Lung (tissue), 12 donors: ENCODE measurements around the gene CEP83. TPM values are rescaled to one million over a fixed set of nuclear protein-coding genes. Genes with fewer than 3 reads are reported as not detected.

Experiments
- ATAC-seq: fragments of 200-7000 bp; cut with Tn5 transposase; one replicate; pipeline ENCODE4 v1.9.1; 2020; ENCODE audit warnings: moderate number of reproducible peaks; ENCODE audit not compliant: insufficient read depth, low FRiP score
- DNase-seq, 3 donors: peaks; one replicate each; pipeline ENCODE4 v3.0.0-alpha.2; 2013 to 2017
- H3K27ac ChIP-seq, 2 donors: one replicate each; pipeline ENCODE4 v1.5.1; 2013; ENCODE audit warnings: mild to moderate bottlenecking in 2 of 2, moderate library complexity in 2 of 2, control low read depth in 1 of 2, inconsistent platforms in 1 of 2, low read depth in 1 of 2, low read length in 1 of 2
- H3K27me3 ChIP-seq, 3 donors: one replicate each; pipeline ENCODE4 v1.5.1; 2013; ENCODE audit warnings: low read length in 2 of 3; ENCODE audit not compliant: control insufficient read depth in 3 of 3, insufficient read depth in 3 of 3
- H3K36me3 ChIP-seq, 4 donors: one replicate each; pipeline ENCODE4 v1.5.1; 2013; ENCODE audit warnings: low read length in 4 of 4, mild to moderate bottlenecking in 1 of 4, moderate library complexity in 1 of 4; ENCODE audit not compliant: control insufficient read depth in 4 of 4, insufficient read depth in 4 of 4
- H3K4me1 ChIP-seq, 5 donors: one replicate each; pipeline ENCODE4 v1.5.1; 2013; ENCODE audit warnings: low read length in 5 of 5, mild to moderate bottlenecking in 2 of 5, moderate library complexity in 1 of 5; ENCODE audit not compliant: control insufficient read depth in 5 of 5, insufficient read depth in 5 of 5
- H3K4me3 ChIP-seq: one replicate; pipeline ENCODE4 v1.5.1; 2013; ENCODE audit warnings: mild to moderate bottlenecking, control low read depth, moderate library complexity
- H3K9ac ChIP-seq, 2 donors: one replicate each; pipeline ENCODE4 v1.5.1; 2013; ENCODE audit warnings: low read length in 2 of 2, control low read depth in 1 of 2; ENCODE audit not compliant: insufficient read depth in 1 of 2
- H3K9me3 ChIP-seq, 4 donors: one replicate each; pipeline ENCODE4 v1.5.1; 2013; ENCODE audit warnings: low read length in 3 of 4, mild to moderate bottlenecking in 1 of 4, moderate library complexity in 1 of 4; ENCODE audit not compliant: control insufficient read depth in 4 of 4, insufficient read depth in 3 of 4
- CTCF ChIP-seq: IDR thresholded peaks from 2 replicates; pipeline ENCODE4 v1.5.1; 2012; ENCODE audit warnings: mild to moderate bottlenecking; ENCODE audit errors: control extremely low read depth, extremely low read depth
- WGBS, 2 donors: extraction: QIAGEN DNeasy Blood & Tissue Kit; methylation state at CpG; one replicate each; pipeline ENCODE4 v1.1.7; 2013; 5-methylcytosine and 5-hydroxymethylcytosine counted together
- polyA plus RNA-seq, 2 donors: library from polyadenylated mRNA; stranded (reverse); fragments of 200-250 nt; gene quantifications; one replicate each; pipeline ENCODE4 v1.2.1, GENCODE V29; 2013
- total RNA-seq, 2 donors: library from RNA; depleted of rRNA in 1 of 2; stranded (reverse); fragments of >200 nt in 1 of 2; gene quantifications; one replicate each; pipeline ENCODE4 v1.2.1, GENCODE V29; 2014 to 2021
- donor health status: control.
- donor health status: control.
- donor health status: Bipolar disorder and iron deficiency.
- donor health status: healthy.
- donor health status: DM: yes; HTN: yes; CAD: no.

CEP83 gene
- total and polyA plus RNA-seq, 4 donors, result 5.2 to 43.6 (median 20.1) TPM

DNA sequence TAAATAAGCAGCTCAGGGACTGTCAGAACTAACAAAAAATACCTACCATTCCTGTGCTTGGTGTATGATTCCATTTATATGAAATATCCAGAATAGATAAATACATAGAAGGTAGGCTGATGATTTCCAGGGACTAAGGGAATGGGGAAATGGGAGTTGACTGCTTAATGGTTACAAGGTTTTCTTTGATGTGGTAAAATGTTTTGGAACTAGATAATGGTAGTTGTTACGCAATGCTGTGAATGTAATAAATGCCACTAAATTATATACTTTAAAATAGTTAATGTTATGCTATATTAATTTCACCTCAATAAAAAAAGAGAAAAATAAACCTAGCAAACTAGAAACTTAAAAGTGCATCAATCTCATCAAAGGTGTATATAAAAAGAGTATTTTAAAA is 41.1 kb downstream of the CEP83 start:
- Histone ChIP-seq H3K27me3 (no peaks in the 10 kb centered on the region), H3K4me3 (no peak overlapping the region), H3K36me3 (no peaks in the 10 kb centered on the region), H3K9me3 (peaks cover 2 to 12% (median 7%) of the 10 kb centered on the region in 4 donors), H3K9ac (no peak overlapping the region), H3K27ac (no peak overlapping the region), H3K4me1 (no peaks in the 10 kb centered on the region)
- TF ChIP-seq CTCF, result no peak
- 97 to 98% methylated on average over 1 of the region's 1 CpG for WGBS, 2 donors
- no peak for DNase-seq
- ATAC-seq, result no peak

GRCh38 chr12:94416613-94417012 is 43.1 kb downstream of the CEP83 start:
- no peaks in the 10 kb centered on the region for H3K4me1 ChIP-seq
- WGBS, 2 donors, result 95 to 96% methylated on average over 2 of the region's 2 CpGs
- no peak for ATAC-seq
- H3K36me3 ChIP-seq, result no peaks in the 10 kb centered on the region
- H3K27ac ChIP-seq, result no peak overlapping the region
- no peak for DNase-seq
- no peak for TF ChIP-seq CTCF
- no peak overlapping the region for H3K9ac ChIP-seq
- no peak overlapping the region for H3K4me3 ChIP-seq
- H3K9me3 ChIP-seq, result peaks cover 0 to 6% (median under 1%) of the 10 kb centered on the region in 4 donors
- no peaks in the 10 kb centered on the region for H3K27me3 ChIP-seq

DNA sequence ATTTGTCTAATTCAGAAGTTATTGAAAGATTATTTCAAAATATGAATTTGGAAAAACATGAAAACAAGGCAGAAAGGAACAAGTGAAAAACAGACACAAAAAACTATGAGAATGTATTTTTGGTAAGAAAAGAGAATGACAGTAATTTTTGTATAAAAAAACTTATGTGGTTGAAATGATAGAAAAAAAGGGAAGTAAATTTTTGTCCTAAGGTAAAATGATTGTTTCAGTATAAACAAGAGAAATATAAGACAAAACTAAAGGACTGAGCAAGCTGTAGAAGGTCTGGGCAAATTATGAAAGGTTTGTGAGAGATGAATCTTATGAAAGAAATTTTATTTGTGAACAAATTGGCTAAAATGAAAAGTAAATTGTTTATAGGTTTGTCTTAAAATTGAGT is 44.6 kb downstream of the CEP83 start:
- ATAC-seq (no peak), DNase-seq (no peak)
- Histone ChIP-seq H3K9me3 (peaks cover 0 to 4% (median 0%) of the 10 kb centered on the region in 4 donors), H3K9ac (no peak overlapping the region), H3K4me3 (no peak overlapping the region), H3K27me3 (no peaks in the 10 kb centered on the region), H3K36me3 (peaks cover 0 to 2% (median 0%) of the 10 kb centered on the region in 4 donors), H3K4me1 (no peaks in the 10 kb centered on the region), H3K27ac (no peak overlapping the region)
- no peak for TF ChIP-seq CTCF
